GM12878 (cell line): ENCODE data around the gene NEUROG2. TPM values are rescaled to one million over a fixed set of nuclear protein-coding genes. Genes with fewer than 3 reads are reported as not detected.

Experiments used
- CHD1 ChIP-seq: IDR thresholded peaks from 2 replicates; pipeline ENCODE4 v1.6.1; 2012; ENCODE audit warnings: low read depth, low read length, improper control_type of control experiment
- DPF2 ChIP-seq: fragments of 450-650 bp; IDR thresholded peaks from 2 replicates; pipeline ENCODE4 v1.6.1; 2017; ENCODE audit warnings: mild to moderate bottlenecking
- EED ChIP-seq: sonication (generic); IDR thresholded peaks from 2 replicates; pipeline ENCODE4 v1.6.1; 2016; ENCODE audit warnings: antibody characterized with exemption, low read depth
- EGR1 ChIP-seq, 2 experiments: IDR thresholded peaks; 1 replicate in 1 of 2; 2 replicates in 1 of 2; pipeline ENCODE4 v1.6.1; 2011 to 2012; ENCODE audit warnings: low read depth in 2 of 2, low read length in 2 of 2, borderline replicate concordance in 1 of 2, mild to moderate bottlenecking in 1 of 2, moderate library complexity in 1 of 2
- NFIC ChIP-seq: IDR thresholded peaks from 2 replicates; pipeline ENCODE4 v1.6.1; 2012; ENCODE audit warnings: low read depth, mild to moderate bottlenecking, inconsistent platforms, low read length, moderate library complexity
- SMARCA5 ChIP-seq: fragments of 450-650 bp; IDR thresholded peaks from 2 replicates; pipeline ENCODE4 v1.6.1; 2017; ENCODE audit warnings: mild to moderate bottlenecking
- ZNF24 ChIP-seq: fragments of 450-650 bp; IDR thresholded peaks from 2 replicates; pipeline ENCODE4 v1.6.1; 2017; ENCODE audit warnings: antibody characterized with exemption, mild to moderate bottlenecking
- polyA plus RNA-seq, 11 experiments: library from polyadenylated mRNA; depleted of rRNA in 4 of 11; unstranded in 6 of 11; stranded (reverse) in 5 of 11; fragments of >200 nt; fragmentation: Nextera tagmentation in 4 of 11; fragmentation: Illumina TruSeq in 1 of 11; extraction: Ambion mirVana in 4 of 11; extraction: Trizol in 1 of 11; gene quantifications; 1 replicate in 1 of 11; 2 replicates in 10 of 11; pipeline versions ENCODE4 v1.2.1 to v1.2.3, GENCODE V29; 2011 to 2016; ENCODE audit warnings: inconsistent platforms in 2 of 11, missing spikeins in 2 of 11, low read depth in 1 of 11
- total RNA-seq, 4 experiments: library from RNA; depleted of rRNA in 3 of 4; stranded (reverse); fragments of >200 nt in 3 of 4; fragmentation: Illumina TruSeq in 1 of 4; extraction: Trizol in 1 of 4; gene quantifications; 2 replicates each; pipeline versions ENCODE4 v1.2.1 to v1.2.3, GENCODE V29; 2013 to 2021
- TF ChIP-seq, protein P1 (sequence below): fragments of 450-650 bp; IDR thresholded peaks from 2 replicates; pipeline ENCODE4 v1.6.1; 2017; ENCODE audit warnings: low read depth, mild to moderate bottlenecking, moderate library complexity
- TF ChIP-seq, protein P2 (sequence below): IDR thresholded peaks from 2 replicates; pipeline ENCODE4 v1.6.1; 2012; ENCODE audit warnings: low read depth, low read length, improper control_type of control experiment

Gene NEUROG2
- total and polyA plus RNA-seq, 10 of the 15 experiments (the other 5 are each of a cell fraction or from before 2014, with no cell fraction given), result 0.53 to 3.3 (median 1.1) TPM

DNA sequence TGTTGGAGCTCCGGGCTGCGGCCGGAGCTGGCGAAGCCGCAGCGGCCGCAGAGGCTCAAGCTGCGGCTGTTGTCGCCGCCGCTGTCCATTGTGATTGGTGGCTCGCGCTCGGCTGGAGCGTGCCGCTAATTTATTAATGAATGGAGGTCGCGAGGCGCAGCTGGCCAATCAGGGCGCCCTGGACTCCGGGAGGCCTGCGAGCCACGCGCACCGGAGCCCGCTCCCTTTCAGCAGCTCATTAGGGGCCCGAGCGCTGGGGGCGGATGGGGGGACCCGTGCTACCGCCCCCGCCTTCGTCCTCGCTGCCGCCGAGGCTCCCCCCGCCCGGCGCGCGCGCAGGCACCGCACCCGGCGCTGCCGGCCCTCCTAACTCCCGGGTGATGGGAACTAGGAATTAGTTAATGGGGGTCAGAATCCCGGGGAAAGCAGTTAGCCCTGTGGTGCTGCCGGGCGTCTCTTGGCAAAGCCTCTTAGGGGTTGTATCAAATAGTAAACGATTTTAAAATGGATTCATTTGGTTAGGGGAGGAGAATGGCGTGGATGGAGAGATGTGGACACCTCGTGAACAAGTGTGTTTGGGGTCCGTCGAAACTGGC, 589 bp upstream of the NEUROG2 start (continued):
- TF ChIP-seq, protein P1, sequence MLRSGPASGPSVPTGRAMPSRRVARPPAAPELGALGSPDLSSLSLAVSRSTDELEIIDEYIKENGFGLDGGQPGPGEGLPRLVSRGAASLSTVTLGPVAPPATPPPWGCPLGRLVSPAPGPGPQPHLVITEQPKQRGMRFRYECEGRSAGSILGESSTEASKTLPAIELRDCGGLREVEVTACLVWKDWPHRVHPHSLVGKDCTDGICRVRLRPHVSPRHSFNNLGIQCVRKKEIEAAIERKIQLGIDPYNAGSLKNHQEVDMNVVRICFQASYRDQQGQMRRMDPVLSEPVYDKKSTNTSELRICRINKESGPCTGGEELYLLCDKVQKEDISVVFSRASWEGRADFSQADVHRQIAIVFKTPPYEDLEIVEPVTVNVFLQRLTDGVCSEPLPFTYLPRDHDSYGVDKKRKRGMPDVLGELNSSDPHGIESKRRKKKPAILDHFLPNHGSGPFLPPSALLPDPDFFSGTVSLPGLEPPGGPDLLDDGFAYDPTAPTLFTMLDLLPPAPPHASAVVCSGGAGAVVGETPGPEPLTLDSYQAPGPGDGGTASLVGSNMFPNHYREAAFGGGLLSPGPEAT, result no peak
- TF ChIP-seq ZNF24 (peak; percentile 50), NFIC (no peak), SMARCA5 (no peak), DPF2 (peak; percentile 72), CHD1 (no peak), EED (peak; percentile 4; the same call in 1 of the 2 replicates), EGR1 (IDR thresholded peaks at IDR 0.05; ENCODE audit: borderline replicate concordance in 1 of 2, low read depth in 2 of 2, low read length in 2 of 2) (peak in 1 of 2 experiments; percentile 90; a peak in 2 of 3 replicates)
- TF ChIP-seq, protein P2, sequence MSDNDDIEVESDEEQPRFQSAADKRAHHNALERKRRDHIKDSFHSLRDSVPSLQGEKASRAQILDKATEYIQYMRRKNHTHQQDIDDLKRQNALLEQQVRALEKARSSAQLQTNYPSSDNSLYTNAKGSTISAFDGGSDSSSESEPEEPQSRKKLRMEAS, result peak; percentile 24; the same call in 1 of the 2 replicates
